Kidney tubule cell (primary cell): ENCODE results near the gene JAK1.
"Not testable (repeated sequence)": the region's sequence is repeated elsewhere in the genome, so short reads cannot be mapped to it uniquely, and the experiment has no call there.

Experiments
- DNase-seq: peaks from one replicate; pipeline ENCODE4 v3.0.0-alpha.2; 2018; ENCODE audit warnings: low spot score

The JAK1 gene

DNA sequence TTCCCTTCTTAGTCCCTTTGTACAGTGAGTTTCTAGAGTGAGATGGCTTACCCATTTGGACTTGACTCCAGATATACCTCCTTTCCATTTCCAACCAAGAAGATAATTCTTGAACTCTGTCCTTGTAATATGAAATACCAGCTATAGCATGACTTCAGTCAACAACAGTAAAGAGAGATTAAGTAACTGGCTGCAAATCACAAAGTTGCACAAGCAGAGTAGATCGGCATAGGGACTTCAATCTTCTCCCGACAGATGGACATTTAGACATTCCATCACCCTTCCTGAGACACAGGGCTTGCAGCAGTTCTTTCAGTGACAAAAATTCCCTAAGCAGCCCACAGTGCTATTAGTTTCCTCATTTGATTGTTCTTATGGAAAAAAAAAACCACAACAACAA lies 44.6 kb downstream of the JAK1 start:
- DNase-seq: no peak

DNA sequence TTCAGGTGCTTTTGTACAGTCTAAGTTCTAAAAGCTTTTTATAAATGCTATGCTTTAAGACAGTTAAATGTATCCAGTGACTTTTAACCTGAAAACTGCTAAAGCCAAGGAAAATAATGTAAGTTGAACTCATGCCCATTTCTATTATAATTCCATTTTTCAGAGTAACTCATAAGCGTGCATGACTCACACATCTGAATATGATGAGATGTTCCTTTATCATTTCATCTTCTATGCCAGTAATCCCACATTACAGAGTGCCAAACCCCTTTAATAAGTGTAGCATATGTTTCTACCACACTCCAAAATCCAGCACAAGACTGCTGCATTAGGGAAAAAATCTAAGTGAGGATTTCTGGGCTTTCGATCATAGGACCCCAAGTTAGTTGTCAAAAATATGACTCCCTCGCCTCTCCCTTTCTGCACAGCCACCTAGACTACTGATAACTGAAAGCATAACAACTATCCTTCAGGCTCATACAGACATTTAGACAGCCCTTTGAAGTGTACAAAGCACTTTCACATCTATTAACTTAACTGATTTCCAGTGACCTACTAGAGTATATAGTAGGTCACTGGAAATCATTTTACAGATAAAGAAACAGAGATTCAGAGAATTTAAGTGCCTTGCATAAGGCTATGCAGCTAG lies 45.3 kb downstream of the JAK1 start:
- no peak for DNase-seq

DNA sequence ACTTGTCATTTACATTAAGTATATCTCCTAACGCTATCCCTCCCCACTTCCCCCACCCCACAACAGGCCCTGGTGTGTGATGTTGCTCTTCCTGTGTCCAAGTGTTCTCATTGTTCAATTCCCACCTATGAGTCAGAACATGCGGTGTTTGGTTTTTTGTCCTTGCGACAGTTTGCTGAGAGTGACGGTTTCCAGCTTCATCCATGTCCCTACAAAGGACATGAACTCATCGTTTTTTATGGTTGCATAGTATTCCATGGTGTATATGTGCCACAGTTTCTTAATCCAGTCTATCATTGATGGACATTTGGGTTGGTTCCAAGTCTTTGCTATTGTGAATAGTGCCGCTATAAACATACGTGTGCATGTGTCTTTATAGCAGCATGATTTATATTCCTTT lies 47.2 kb downstream of the JAK1 start:
- not testable (repeated sequence) for DNase-seq

DNA sequence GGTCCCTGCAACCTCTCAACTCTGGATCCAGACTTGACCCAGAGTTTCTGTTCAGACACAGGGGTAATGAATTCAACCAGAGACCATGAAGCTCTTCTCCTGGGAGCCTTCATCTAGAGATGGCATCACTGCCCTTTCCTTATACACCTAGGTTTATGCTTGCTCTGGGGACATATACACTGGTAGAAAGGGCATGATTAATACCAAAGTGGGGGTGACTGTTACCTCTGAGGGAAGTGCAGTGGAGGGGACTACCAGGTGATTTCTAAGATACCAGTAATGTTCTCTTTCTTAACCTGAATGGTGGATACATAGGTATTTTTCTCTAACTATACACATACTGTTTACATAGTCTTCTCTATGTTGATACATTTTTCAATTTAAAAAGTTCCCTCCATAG lies 48.4 kb downstream of the JAK1 start:
- DNase-seq: no peak

DNA sequence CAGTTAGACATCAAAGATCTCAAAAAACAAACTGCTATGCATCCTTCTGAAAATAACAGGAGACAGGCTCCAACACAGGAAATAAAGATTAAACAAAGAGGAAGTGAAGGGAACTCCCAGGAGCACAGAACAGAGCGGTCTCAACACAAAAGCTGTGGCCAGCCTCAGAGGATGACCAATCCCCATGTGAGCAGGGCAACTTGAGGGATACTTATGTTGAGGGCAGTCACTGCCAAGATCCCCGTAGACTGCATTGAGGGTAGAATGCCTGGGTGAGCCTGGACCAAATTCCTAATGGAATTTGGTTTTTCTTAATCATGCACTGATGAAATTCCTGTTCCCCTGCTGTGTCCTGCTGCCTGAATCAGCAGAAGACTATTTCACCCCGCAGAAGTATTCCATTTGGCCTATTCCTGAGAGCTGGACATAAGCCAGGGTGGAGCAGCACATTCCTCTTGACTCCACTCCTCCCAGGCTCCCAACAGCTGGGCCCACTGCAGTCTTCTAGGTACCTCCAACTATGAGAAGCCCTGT lies 49.0 kb downstream of the JAK1 start:
- DNase-seq: peak; percentile 100

DNA sequence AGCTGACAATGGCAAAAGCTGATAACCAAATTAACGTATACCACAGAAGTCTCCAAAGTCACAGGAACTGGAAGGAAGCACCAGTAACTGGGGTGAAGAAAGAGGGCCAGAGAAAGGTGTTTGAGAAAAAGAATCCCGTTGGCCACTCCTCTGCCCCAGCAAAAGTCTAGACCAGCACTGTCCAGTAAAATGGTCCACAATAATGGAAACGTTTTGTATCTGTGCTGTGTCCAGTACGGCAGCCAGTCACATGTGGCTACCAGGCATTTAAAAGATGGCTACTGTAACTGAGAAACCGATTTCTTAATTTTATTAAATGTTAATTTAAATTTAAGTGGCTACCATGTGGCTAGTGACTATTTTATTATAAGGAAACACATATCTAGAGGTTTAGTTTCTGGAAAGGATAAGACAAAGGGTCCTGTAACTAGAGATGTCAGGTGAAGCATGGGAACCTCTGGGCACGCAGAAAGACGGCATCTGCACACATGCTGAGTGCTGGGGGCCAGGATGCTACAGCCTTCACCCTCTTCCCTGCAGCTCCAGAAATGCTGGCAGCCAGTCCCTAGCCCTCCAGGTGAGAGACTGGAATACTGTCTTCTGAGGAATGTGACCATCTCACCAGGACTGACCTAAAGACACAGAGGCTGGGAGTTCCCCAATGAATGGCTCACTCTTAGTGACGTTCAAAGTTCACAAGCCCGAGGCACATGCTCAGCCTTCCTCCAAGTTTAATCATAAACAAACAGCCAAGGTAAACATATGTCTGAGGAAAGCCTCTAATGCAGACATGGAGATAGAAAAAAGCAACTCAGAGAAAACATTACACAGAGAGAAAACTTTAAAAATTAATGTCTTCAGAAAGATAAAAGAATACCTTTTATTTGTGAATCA lies 50.7 kb downstream of the JAK1 start:
- DNase-seq: peak; percentile 95

DNA sequence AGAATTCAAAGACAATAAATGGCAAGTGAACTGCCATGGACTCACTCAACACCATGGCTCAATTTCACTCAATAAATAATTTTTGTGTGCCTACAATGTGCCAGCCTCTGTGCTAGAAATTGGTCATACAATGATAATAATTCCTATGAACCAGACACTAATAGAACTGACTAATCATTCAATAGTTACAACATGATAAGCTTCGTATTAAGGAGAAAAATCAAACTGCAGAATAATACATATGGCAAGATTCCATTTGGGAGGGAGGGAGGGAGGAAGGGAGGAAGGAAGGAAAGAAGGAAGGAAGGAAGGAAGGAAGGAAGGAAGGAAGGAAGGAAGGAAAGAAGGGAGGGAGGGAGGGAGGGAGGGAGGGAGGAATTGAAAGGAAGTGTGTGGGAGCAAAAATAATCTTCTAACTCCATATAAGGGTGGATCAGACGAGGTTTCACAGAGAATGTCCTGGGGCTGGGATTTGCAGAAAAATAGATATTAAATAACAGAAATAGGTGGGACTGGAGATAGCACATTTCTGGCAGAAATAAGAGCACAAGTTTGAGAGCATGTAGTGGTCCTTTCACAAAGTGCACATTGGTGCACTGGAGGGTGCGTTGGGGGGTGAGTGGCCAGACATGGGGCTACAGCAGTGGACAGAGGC lies 52.9 kb downstream of the JAK1 start:
- DNase-seq: no peak

DNA sequence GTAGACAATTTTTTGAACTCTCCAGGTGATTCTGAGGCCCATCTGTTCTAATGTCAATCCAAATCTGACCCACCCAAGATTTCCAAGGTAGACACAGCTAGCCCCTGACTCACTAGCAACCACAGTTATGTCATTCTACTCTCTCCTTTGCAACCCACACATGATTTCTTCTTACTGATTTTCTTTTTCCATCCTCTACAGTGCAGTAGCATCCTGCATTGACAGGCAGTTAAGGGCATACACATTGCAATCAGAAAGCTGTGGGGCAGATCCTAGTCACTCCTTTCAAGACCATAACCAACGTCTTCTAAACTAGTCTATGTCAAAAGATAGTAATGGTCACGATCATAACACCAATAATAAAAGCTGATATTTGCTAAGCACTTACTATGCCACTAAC lies 54.2 kb downstream of the JAK1 start:
- peak; percentile 44 for DNase-seq

DNA sequence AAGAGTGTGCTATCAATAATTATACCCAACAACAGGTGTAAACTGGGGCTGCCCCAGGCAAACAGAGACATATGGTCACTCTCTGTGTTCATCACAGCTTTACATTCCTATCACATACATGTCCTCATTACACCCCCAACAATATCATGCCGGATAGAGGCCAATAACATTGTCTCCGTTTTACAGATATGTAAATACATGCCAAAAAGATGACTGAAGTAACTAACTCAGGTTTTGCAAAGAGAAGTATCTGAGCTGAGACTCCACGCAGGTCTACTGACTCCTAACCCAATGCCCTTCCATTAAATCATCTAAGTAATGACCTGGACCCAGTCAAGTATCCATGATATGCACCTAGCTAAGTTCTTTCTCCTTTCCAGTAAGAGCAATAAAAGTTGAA lies 55.0 kb downstream of the JAK1 start:
- DNase-seq: no peak

DNA sequence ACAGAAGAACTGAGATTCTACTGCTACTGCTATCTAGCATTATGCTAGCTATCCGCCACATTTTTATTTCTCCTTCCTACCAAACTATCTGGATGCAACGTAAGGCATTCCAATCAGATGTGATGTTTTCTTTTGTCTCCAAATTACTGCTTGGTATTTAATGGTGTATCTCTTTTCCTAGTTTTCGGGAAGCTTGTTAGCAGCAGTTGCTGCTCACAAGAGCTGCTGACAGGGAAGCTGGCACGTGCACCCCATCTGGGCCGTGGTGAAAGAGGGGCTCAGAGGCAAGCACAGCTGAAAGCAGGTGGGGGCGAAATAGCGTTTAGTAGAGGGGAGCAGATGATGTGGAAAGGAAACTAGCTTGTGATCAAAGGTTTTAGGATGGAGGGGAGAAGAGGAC lies 57.3 kb downstream of the JAK1 start:
- no peak for DNase-seq

DNA sequence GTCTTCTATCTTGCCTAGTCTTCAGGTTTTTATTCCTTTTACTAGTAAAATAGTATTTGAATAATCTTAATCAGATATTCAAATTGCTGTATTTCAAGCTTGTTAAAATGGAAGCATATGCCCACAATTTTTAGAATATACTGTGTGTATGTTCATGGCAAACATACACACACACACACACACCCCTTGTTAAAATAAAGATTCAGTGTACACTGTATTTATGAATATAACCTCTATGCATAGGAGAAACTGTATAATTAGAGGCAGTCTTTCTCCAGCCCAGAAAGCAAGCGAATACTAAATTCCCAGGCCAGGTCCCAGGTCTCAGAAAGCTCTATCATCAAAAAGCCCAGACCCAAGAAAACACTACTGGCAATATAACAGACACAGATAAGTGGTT lies 57.8 kb downstream of the JAK1 start:
- DNase-seq: no peak

DNA sequence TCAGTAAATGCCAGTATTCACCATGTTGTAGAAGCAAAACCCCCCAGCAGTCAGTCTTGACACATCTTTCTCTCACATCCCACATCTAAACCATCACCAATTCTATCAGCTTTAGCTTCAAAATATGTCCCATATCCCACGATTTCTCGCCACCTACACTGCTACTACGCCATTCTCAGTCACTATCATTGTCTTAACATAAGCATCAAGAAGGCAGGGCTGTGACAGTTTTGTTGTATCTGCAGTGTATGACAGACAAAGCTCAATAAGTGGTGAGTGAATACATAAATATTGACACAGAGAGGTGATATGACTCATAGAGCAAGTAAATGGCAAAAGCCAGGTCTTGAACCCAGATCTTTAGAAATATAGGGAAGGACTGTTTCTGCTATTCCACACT lies 59.9 kb downstream of the JAK1 start:
- DNase-seq: peak; percentile 36

DNA sequence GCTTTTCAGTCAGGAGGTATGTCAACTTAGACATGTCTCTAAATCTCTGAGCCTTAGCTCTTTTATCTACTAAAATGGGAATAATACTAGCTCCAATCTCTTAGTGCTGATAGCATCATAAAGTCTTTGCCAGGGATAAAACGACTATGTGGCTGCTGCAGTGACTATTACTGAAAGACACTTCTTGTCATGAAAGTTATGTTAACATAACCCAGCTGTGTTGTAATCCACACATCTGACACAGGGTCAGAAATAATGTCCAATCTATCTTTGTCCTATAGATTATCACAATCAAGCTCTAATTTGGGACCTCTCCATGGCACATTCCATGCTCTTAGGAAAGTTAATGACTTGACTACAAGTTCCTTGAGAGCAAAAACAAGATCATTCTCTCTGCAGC lies 62.8 kb downstream of the JAK1 start:
- no peak for DNase-seq

DNA sequence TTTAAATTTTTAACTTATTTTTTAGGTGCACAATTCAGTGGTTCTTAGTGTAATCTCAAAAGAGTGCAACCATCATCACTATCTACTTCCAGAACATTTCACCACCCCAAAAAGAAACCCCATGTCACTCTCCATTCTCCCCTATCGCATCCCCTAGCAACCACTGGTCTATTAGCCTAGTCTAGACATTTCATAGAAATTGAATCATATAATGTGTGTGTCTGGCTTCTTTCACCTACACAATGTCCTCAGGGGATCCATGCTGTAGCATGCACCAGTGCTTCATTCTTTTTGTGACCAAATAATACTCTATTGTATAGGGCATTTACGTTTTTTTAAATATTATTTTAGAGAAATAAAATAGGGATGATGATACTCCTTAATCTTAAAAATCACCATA lies 64.7 kb downstream of the JAK1 start:
- no peak for DNase-seq

DNA sequence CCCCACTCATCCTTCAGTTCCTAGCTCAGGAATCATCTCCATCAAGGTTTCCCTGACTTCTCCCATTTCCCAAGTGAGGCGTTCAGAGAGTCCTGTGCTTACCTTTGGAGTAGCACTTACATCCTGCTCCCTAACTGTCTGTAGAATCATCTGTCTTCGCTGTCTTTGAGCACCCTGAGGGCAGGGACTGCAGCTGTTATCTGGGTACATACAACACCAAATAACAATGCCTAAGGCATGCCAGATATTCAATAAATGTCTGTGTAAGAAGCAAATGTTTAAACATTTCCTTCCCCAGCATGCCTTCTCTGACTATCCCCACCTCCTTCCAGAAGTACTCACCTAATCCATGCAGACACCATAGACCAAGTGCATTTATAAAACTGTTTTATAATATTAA lies 65.4 kb downstream of the JAK1 start:
- DNase-seq: peak; percentile 25

DNA sequence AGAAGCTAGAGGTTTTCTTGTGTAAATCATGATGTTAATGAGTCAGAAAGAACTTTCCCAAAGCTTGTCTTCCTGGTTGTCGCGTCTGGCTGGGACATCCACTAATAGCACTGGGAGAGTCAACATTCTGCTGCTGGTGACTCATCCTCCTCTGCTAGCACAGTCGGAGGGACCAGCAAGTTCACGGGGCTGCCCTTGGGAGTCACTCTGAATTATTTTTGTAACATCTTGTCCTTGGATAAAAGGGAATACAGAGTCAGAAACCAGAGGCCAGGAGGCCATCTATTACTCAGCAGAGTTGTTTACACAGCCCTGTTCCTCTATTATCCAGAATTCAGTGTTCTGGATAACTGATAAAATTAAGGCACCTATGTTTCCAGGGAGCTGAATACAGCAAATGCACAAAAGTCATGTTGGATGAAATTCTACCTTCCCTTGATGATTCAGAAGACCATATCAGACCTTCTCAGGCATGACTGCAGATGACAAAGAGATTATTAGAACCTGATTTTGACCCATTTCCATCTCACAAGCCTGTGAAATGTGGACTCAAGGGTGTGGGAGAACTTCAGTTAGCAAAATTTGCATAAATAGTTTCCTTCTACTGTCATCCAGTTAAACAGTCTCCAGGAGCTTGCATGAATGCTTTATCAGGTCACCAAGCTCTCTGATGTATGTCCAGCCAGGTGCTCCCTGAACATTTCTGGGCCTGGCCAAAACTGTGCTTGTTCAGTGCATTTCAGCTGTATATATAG lies 68.1 kb downstream of the JAK1 start:
- DNase-seq: peak; percentile 99

DNA sequence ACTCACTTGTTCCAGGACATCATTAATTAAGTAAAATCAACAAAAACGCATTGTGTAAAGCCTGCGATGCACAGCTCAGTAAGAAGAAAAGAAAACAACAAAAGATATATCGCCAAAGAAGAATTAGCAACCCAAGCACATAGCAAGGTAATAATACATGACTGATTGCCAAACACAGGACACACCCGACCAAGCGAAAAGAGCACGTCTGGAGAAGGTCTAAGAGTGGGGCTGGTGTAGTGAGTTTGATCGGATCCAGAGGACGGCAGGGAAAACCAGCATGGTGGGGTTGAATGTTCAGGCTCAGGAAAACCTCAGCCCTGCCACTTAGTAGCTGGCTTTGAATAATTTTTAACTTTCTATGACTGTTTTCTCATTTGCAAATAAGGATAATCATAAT lies 69.8 kb downstream of the JAK1 start:
- DNase-seq: peak; percentile 72

DNA sequence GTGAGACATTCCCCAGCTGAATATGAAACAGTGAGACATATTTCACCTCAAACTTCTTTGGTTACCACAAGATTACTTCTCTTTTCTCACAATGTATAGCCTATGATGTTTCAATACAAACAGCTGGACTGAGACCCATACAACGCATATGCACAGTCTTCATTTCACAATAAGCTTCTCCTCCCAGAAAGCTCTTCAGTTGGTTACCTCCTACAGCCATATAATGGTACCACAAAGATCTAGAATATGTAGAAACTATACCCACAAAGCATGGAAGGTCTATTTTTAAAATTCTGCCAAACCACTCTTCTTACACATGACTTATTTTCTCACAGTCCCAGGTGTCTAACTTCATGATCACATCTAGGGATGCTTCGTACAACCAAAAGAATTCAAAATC lies 70.8 kb downstream of the JAK1 start:
- DNase-seq: no peak

DNA sequence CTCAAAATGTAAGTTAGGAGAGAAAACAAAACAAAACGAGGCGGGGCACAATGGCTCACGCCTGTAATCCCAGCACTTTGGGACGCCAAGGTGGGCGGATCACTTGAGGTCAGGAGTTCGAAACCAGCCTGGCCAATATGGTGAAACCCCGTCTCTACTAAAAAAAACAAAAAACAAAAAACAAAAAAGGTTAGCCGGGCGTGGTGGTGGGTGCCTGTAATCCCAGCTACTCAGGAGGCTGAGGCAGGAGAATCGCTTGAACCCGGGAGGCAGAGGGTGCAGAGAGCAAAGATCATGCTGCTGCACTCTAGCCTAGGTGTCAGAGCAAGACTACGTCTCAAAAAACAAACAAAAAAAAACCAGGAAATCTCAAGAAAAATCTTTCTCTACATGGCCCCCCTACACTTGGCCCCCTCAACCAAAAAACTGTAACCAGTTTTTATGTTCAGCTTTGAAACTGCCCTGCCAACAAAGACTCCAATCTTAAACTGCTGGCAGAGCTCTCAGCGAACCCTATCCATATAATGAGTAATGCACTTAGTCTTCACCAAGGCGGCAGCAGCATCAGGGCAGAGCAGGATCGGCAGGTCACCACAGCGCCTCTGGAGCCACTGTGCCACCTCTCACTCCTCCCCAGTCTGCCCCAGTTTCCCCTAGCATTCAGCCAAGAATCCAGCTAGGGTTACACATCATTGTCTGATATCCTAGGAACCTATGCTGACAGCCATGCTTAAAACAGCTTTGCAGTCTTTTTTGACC lies 71.7 kb downstream of the JAK1 start:
- peak; percentile 74 for DNase-seq

DNA sequence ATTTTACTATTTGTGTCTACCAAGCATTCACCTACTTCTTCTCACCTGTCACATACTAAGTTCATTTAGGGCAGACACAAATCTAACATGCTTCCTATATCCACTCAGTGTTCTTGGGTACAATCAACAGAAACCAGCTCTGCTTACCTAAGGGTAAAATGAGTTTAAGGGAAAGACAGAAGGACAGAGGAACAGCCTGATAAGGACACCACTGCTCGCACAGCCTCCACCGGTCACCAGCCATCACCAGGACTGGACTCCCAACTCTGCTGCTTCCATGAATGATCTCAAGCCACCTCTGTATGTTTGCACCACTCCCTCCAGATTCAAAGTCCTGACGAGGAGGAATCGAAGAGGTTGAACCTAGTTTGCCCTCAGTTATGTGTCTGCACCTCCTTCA lies 72.4 kb downstream of the JAK1 start:
- DNase-seq: no peak
